ENCODE results near the gene SALL3.

SALL3 gene

GRCh38 chr18:78980777-78981380 is 1.3 kb downstream of the SALL3 start:
- no peak for DNase-seq (ENCODE audit: low spot score)

- DNase-seq (ENCODE audit: low spot score) = no peak
Measured at GRCh38 chr18:78981394-78981831, 1.8 kb downstream of the SALL3 start.

- DNase-seq (ENCODE audit: low spot score) = no peak
Measured at GRCh38 chr18:78981989-78982620, 2.5 kb downstream of the SALL3 start.

GRCh38 chr18:78983512-78983911 is 3.9 kb downstream of the SALL3 start:
- no peak for DNase-seq (ENCODE audit: low spot score)

GRCh38 chr18:78984941-78985784 is 5.5 kb downstream of the SALL3 start:
- no peak for DNase-seq (ENCODE audit: low spot score)

- no peak for DNase-seq (ENCODE audit: low spot score)
Measured at GRCh38 chr18:78986018-78986481, 6.4 kb downstream of the SALL3 start.

DNA sequence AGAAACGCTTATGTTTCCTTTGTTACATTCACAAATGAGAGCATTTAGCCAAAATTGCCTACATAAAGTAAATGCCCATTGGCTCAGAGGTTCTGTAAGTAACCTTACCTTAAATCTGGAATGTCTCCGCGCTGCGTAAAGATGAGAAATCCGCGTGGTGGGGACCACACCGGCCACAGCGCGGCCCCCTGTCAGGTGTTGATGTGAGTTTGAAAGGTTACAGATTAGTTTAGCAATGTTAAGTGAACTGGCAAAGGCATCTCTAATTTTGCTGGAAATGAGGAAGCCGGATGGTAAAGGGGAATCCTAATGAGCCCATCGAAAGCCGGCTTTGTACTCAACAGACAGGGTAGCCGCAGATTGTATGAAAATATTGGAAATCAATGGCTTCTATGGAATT is 11.8 kb downstream of the SALL3 start:
- no peak for DNase-seq (ENCODE audit: low spot score)

DNA sequence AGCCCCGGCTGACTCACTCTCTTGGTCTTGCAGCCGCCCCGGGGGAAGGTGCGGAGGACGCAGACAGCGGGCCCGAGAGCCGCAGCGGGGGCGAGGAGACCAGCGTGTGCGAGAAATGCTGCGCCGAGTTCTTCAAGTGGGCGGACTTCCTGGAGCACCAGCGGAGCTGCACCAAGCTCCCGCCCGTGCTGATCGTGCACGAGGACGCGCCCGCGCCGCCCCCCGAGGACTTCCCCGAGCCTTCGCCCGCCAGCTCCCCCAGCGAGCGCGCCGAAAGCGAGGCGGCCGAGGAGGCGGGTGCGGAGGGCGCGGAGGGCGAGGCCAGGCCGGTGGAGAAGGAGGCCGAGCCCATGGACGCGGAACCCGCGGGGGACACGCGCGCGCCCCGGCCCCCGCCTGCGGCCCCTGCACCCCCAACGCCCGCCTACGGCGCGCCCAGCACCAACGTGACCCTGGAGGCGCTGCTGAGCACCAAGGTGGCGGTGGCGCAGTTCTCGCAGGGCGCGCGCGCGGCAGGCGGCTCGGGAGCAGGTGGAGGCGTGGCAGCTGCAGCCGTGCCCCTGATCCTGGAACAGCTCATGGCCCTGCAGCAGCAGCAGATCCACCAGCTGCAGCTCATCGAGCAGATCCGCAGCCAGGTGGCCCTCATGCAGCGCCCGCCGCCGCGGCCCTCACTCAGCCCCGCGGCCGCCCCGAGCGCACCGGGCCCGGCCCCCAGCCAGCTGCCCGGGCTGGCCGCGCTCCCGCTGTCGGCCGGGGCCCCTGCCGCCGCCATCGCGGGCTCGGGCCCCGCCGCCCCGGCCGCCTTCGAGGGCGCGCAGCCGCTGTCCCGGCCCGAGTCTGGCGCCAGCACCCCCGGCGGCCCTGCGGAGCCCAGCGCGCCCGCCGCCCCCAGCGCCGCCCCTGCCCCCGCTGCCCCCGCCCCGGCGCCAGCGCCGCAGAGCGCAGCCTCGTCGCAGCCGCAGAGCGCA is 12.7 kb downstream of the SALL3 start:
- DNase-seq (ENCODE audit: low spot score) = no peak

DNA sequence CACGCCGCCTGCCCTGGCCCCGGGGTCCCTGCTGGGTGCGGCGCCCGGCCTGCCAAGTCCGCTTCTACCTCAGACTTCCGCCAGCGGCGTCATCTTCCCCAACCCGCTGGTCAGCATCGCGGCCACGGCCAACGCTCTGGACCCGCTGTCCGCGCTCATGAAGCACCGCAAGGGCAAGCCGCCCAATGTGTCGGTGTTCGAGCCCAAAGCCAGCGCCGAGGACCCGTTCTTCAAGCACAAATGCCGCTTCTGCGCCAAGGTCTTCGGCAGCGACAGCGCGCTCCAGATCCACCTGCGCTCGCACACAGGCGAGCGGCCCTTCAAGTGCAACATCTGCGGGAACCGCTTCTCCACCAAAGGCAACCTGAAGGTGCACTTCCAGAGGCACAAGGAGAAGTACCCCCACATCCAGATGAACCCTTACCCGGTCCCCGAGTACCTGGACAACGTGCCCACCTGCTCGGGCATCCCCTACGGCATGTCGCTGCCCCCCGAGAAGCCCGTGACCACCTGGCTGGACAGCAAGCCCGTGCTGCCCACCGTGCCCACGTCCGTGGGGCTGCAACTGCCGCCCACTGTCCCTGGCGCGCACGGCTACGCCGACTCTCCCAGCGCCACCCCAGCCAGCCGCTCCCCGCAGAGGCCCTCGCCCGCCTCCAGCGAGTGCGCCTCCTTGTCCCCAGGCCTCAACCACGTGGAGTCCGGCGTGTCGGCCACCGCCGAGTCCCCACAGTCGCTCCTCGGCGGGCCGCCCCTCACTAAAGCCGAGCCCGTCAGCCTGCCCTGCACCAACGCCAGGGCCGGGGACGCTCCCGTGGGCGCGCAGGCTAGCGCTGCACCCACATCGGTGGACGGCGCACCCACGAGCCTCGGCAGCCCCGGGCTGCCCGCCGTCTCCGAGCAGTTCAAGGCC is 13.7 kb downstream of the SALL3 start:
- DNase-seq (ENCODE audit: low spot score) = no peak

GRCh38 chr18:78994000-78994399 is 14.4 kb downstream of the SALL3 start:
- no peak for DNase-seq (ENCODE audit: low spot score)

GRCh38 chr18:78994531-78994930 is 14.9 kb downstream of the SALL3 start:
- DNase-seq (ENCODE audit: low spot score) = no peak

- DNase-seq (ENCODE audit: low spot score) = no peak
Measured at GRCh38 chr18:78994977-78995582, 15.5 kb downstream of the SALL3 start.

DNA sequence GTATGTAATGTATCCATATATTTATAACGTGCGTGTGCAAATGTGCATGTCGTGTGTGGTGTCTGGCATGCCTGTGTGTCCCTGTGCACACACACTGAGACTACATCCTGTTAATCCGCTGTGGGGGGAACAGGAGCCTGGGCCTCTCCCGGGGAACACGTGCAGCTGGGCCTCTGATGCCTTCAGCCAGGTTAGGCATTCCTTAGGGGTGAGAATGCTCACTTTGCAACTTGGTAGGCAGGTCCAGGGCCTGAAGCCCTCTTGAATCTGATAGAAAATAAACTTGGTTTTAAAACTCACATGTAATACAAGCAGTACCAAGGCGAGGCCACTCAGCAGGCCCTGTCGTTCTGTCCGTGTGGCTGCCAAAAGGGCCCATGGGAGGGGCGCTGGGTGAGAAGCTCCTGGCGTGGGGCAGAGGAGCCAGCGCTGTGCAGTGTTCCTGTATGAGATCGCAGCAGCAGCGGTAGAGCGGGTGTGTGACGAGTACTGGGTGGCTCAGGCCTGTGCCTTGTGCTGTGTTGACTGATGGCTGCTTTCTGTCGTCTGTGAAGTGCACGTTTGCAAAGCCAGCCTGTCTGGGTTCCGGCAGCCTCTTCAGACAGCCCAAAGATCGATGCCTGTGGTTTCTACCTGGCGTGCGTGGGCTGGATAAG is 16.2 kb downstream of the SALL3 start:
- DNase-seq (ENCODE audit: low spot score) = no peak

DNA sequence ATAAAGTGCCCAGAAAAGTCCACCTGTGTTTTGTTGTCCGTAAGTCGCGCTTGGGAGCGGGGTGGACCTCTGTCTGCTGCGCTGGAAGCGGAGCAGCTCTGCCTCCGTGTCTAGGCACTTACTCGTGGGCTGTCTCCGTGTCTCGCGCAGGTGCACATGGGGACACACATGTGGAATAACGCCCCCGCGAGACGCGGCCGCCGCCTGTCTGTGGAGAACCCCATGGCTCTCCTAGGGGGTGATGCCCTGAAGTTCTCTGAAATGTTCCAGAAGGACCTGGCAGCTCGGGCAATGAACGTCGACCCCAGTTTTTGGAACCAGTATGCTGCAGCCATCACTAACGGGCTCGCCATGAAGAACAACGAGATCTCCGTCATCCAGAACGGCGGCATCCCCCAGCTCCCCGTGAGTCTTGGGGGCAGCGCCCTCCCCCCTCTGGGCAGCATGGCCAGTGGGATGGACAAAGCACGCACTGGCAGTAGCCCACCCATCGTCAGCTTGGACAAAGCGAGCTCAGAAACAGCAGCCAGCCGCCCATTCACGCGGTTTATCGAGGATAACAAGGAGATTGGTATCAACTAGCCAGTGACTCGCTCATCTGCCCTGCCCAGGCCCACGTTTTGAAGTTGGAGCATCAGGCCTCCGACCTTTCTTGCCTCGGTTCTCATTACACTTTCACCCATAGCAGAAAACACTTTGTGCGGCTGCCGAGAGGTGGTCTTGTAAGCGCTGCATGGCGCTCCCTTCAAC is 17.3 kb downstream of the SALL3 start:
- DNase-seq (ENCODE audit: low spot score) = no peak

DNA sequence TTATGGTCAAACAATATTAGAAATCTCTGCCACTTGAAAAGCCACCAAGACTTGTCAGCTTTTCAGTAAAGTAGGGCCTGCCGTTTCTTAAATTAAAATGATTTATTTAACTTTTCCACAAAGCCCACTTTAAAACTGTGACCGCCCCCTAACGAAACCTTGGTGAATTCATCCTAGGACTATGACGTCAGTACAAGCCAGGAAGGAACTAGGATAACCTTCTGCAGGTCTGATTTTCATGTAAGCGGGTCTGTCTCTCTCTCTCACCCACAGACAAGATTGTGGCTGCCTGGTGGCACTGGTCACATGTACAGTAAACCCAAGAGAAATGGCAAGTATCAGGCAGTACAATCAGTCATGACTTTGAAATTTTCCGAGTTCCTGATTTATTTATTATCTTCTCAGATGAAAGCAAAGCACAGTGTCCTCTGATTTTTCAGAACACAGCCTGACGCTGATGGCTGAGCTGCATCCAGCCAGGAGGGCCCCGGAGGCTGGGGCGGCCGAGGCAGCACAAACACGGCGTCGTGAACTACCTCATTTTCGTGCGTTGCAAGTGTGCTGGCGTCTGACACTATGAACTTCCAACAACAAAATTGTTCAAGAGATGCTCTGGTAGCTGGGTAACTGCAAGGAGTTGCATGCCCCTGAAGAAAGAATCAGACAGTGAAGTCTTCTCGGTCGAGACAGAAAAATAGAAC is 18.9 kb downstream of the SALL3 start:
- no peak for DNase-seq (ENCODE audit: low spot score)

DNA sequence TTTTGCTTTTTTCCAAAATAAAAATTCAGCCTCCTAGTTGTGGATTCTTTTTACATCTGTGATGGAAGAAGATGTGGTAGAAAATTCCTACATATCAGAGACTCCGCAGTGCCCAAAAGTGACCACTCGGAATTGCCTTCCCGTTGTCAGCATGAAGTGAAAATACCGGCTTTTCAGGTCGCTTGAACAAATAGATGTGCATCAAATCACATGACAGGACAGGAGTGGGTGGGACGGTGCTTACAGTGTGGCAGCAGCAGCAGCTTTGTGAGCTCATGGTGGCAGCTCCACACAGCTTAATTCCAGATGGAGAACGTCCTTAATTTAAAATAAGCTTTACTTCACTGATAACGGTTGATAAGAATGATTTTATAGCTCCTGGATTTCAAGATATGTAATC is 20.3 kb downstream of the SALL3 start:
- no peak for DNase-seq (ENCODE audit: low spot score)

DNA sequence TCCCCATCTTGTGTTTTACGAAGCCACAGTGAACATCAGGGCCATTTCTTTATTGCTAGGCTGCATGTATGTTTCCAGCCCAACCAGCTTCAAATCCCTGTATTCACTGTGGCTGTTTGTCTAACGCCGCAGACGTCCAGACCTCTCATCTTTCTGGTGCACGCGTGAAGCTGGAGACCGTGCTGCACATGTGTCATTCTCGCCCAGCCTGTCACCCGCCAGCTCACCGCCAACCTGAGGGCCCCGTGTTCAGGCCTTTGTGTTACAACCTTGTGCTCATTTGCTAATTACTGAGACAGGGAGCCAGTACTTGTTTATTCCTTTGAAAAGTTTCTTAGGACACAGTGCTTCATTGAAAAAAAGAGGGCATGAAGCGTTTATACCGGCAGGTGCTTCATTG is 21.4 kb downstream of the SALL3 start:
- DNase-seq (ENCODE audit: low spot score) = no peak

- no peak for DNase-seq (ENCODE audit: low spot score)
Measured at GRCh38 chr18:79005653-79006052, 26.0 kb downstream of the SALL3 start.

All from GM03348 (cell line).